ENCODE measurements around the gene STXBP3. TPM values are rescaled to one million over a fixed set of nuclear protein-coding genes. Genes with fewer than 3 reads are reported as not detected.

The STXBP3 gene
- total RNA-seq, 1 experiment from 2014 or later: 30.9 TPM

GRCh38 chr1:108842525-108843181 is 96.2 kb downstream of the STXBP3 start:
- DNase-seq (ENCODE audit: low spot score): no peak

- no peak for DNase-seq (ENCODE audit: low spot score)
Observed at GRCh38 chr1:108843390-108844137, 97.1 kb downstream of the STXBP3 start.

- no peak for DNase-seq (ENCODE audit: low spot score)
Observed at GRCh38 chr1:108845446-108845845, 99.0 kb downstream of the STXBP3 start.

- no peak for DNase-seq (ENCODE audit: low spot score)
Observed at GRCh38 chr1:108845991-108846390, 99.5 kb downstream of the STXBP3 start.

- DNase-seq (ENCODE audit: low spot score): no peak
Observed at GRCh38 chr1:108847494-108847893, 101.0 kb downstream of the STXBP3 start.

GRCh38 chr1:108848806-108849205 is 102.3 kb downstream of the STXBP3 start:
- DNase-seq (ENCODE audit: low spot score): no peak

GRCh38 chr1:108850929-108851328 is 104.5 kb downstream of the STXBP3 start:
- DNase-seq (ENCODE audit: low spot score): no peak

- DNase-seq (ENCODE audit: low spot score): no peak
Observed at GRCh38 chr1:108851567-108851966, 105.1 kb downstream of the STXBP3 start.

GRCh38 chr1:108852221-108852975 is 105.9 kb downstream of the STXBP3 start:
- no peak for DNase-seq (ENCODE audit: low spot score)

- no peak for DNase-seq (ENCODE audit: low spot score)
Observed at GRCh38 chr1:108854221-108855019, 107.9 kb downstream of the STXBP3 start.

- no peak for DNase-seq (ENCODE audit: low spot score)
Observed at GRCh38 chr1:108856994-108857393, 110.5 kb downstream of the STXBP3 start, which contains the start of gene AKNAD1. Gene AKNAD1, minus strand, starts transcription at chr1:108857094. Its CDS starts 4,430 bp downstream, at chr1:108852664.

- no peak for DNase-seq (ENCODE audit: low spot score)
Observed at GRCh38 chr1:108858230-108858950, 111.9 kb downstream of the STXBP3 start.

Other genes with a start within 250 kb of the STXBP3 start
- gene EEIG2, start 186.6 kb upstream of the STXBP3 start, total RNA-seq (2014; rRNA removed; shearing (Covaris generic)): 5.1 and 6.9 TPM in 2 replicates
- gene HENMT1, start 85.6 kb upstream of the STXBP3 start, total RNA-seq (2014; rRNA removed; shearing (Covaris generic)): not detected in 2 replicates
- gene PRPF38B, start 54.4 kb upstream of the STXBP3 start, total RNA-seq (2014; rRNA removed; shearing (Covaris generic)): 5.3 and 7.6 TPM in 2 replicates
- gene FNDC7, start 33.8 kb upstream of the STXBP3 start, total RNA-seq (2014; rRNA removed; shearing (Covaris generic)): not detected in 2 replicates
- gene AKNAD1, start 110.4 kb downstream of the STXBP3 start, total RNA-seq (2014; rRNA removed; shearing (Covaris generic)): 0.95 TPM in 1 of 2 replicates, not detected in the other
- 38.2 and 38.5 TPM in 2 replicates for gene GPSM2, start 130.3 kb downstream of the STXBP3 start, total RNA-seq (2014; rRNA removed; shearing (Covaris generic))
- gene CLCC1, start 216.8 kb downstream of the STXBP3 start, total RNA-seq (2014; rRNA removed; shearing (Covaris generic)): 25.4 and 29.5 TPM in 2 replicates